ENCODE measurements around the gene TRIM64C.
"Not testable (repeated sequence)": the region's sequence is repeated elsewhere in the genome, so short reads cannot be mapped to it uniquely, and the experiment has no call there.

Gene TRIM64C, protein sequence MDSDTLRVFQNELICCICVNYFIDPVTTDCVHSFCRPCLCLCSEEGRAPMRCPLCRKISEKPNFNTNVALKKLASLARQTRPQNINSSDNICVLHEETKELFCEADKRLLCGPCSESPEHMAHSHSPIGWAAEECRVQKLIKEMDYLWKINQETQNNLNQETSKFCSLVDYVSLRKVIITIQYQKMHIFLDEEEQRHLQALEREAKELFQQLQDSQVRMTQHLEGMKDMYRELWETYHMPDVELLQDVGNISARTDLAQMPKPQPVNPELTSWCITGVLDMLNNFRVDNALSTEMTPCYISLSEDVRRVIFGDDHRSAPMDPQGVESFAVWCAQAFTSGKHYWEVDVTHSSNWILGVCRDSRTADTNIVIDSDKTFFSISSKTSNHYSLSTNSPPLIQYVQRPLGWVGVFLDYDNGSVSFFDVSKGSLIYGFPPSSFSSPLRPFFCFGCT

DNA sequence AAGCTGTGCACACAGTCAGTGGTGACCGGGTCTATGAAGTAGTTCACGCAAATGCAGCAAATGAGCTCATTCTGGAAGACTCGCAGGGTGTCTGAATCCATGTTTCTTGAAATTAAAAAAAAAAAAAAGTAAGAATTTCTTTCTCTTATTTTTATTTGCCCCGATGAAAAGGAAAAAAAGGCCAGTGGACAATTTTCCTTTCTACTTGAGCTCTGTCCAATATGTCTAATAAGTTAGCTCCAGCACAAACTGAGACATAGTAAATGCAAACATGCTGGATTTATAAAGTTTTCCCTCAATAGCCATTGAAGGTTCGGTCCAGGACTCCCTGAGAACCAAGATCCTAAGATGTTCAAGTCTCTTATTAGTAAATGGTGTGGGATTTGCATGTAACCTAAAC, at the start of gene TRIM64C:
Gene TRIM64C (minus strand): TSS at position 101 of the 400 bp plus-strand sequence. CDS start 0 bp downstream, at position 101.
- peak; percentile 33 for FAIRE-seq

GRCh38 chr11:49102356-49102755, 43.4 kb upstream of the TRIM64C start:
- FAIRE-seq, result not testable (repeated sequence)

GRCh38 chr11:49069897-49070296, 11.0 kb upstream of the TRIM64C start:
- FAIRE-seq, result not testable (repeated sequence)

GRCh38 chr11:49049821-49050220, 9.1 kb downstream of the TRIM64C start:
- not testable (repeated sequence) for FAIRE-seq

DNA sequence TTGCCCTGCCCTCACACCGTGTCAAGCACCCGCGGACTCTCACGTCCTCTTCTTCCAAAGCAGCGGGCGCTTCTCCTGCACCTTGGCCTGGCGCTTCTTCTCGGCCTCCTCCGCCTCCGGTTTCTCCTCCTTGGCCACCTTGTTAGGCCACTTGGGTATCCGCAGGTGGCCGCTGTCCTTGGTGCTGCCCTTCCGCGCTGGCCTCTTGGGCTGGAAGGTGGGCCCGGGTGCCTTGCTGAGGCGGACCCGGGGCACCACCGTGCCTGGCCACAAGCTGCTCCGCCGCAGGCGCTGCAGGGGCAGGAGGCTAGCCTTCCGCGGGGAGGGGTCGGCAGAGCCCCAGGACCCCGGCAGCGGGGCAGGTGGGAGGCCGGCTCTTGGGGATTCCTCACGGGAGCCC, 10.7 kb downstream of the TRIM64C start:
- not testable (repeated sequence) for FAIRE-seq

DNA sequence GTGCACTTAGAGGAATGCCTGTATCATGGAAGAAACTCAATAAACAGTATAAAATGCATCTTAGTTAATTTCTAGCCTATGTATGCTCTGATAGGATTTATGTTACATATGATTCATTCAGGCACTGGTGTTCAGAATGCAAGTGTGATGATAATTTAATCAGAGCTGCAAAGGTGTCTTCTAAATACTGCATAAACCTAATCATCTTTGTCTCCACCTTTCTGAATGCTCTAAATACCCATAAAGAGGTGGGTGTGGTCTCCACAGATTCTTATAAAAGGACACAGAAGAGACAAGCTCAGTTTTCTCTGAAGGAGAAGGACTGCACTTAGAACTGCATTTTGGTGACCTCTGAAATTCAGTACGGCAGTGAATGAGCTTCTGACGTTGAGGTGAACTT, 30.4 kb downstream of the TRIM64C start, which contains the start of gene TRIM49B:
Gene TRIM49B (plus strand): TSS at position 301 of the 400 bp plus-strand sequence. CDS start 2,777 bp downstream, outside the sequence.
- FAIRE-seq, result not testable (repeated sequence)

Measured in colon (tissue), 2 donors.